ENCODE measurements around the gene FAM131B.
"Not testable (repeated sequence)": the region's sequence is repeated elsewhere in the genome, so short reads cannot be mapped to it uniquely, and the experiment has no call there.

FAM131B gene

DNA sequence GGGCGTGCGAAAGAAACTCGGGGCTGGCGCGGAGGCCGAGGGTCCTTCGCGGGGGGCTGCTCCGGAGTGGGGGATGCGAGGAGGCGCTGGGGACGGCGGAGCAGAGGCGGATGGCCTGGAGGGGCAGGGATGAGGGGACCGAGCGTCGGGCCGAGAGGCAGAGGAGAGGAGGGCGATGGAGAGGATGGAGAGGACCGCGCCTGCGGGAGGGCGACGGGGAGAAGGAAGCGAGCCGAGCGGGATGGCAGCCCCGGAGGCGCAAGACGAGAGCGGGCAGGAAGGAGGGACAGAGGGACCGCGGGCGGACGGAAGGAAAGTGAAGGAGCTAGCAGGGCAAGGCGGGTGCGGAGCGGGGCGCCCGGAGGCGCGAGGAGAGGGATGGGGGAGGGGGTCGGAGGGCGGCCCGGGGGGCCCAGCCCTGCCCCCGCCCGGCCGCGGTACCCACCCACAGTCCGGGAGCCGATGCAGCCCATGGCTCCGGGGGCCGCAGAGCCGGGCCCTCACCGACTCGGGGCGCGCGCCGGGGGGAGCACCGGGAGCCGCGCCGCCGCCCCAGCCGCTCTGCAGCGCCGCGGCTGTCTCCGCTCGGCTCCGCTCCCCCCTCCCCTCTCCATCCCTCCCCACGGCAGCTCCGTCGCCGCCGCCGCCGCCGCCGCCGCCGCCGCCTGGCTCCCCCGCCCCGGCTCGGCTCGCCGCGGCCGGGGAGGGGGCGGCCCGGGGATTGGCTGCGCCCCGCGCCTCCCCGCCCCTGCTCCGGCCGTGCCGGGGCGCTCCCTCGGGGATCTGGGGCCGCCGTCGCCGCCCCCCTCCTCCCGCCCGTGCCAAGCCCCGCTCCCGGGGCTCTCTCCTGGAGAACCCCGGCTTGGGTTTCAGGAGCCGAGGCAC, at the start of gene FAM131B:
TSS of gene FAM131B (minus strand) at position 583 of the 885 bp plus-strand sequence. CDS start at position 473, 110 bp downstream.
- no peak for DNase-seq

DNA sequence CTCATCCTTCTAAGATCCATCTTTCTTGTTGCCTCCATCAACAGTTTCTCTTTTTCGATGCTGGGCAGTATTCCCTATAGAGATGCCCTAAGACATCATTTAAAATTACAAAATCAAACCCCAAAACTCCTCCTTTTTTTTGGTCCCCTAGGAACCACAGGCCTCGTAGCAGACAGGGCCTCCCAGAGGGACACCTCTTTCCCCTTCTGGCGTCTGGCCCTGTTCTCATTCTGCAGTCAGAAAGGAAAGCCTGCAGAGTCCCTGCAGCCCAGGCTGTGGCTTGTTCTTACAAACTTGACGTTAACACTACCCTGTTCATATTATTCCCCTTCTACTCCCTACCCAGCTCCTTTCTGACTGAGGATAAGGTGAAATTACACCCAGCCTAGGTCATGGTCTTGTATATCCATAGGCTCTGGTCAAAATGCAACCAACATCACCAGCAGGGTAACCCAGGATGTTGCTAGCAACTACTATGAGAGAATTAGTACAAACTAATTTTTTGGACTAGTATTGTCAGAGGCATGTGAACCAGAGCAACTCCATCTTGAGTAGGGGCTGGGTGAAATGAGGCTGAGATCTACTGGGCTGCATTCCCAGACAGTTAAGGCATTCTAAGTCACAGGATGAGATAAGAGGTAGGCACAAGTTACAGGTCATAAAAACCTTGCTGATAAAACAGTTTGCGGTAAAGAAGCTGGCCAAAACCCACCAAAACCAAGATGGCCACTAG, 49.6 kb upstream of the FAM131B start:
- DNase-seq = no peak

DNA sequence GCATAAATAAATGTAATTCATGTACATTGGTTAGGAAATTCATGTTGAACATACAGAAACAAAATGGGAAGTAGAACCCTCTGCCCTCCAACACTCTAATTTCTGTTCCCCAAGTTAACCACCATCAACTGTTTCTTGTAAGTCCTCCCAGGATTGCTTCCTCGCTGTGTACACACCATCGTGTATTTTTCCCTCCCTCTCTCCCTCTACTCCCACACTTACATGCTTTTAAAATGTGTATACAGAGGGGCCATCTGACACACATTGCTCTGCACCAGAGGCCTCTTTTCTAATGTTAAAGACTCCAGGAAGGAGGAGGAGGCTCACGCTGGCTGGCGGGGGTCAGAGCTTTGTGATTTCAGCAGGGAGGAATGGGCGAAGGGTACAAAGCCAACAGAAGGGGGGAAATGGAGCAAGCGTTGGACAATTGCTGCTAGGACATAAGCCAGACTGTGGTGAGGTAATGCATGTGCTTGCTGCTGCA, 48.0 kb upstream of the FAM131B start:
- no peak for DNase-seq

DNA sequence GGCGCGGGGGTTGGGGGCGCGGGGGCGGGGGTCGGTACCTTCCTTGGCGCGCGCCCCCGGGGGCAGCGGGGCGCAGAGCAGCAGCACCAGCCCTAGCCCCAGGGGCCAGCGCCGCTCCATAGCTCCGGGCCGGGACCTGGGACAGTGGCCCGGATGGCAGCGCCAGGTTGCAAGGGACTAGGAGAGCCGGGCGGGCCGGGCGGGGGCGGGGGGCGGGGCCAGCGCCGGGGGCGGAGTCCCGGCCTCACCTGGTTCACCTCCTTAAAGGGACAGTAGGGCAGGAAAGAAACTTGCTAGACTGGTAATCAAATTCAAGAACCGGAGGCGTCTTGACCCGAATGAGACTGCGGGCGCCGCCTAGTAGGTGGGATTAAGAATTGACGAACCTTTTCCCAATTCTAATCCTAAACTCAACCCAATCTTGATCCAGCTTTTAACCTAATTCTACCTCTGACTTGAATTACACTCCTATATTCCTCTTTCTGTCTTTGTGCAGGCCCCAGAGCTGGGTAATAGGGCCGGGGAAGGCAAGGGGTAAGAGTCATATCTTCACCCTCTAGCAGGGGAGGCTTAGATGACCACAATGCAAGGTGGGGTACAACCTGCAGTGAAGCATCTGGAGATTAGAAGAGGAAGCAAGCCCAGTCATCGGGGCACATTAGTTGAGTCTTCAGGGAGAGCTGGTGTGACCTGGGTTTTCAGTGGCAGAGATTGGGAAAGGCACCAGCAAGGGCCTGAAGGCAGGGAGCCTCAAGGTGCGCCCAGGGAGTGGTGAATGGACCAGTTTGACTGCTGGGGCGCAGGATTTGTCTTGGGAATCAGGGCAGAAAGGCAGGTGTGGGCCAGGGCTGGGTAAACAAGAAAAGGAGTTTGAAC, 46.4 kb upstream of the FAM131B start, which contains the start of gene EPHA1:
TSS of gene EPHA1 (minus strand) at position 171 of the 876 bp plus-strand sequence. CDS start at position 120, 51 bp downstream.
- peak; percentile 59 for DNase-seq

DNA sequence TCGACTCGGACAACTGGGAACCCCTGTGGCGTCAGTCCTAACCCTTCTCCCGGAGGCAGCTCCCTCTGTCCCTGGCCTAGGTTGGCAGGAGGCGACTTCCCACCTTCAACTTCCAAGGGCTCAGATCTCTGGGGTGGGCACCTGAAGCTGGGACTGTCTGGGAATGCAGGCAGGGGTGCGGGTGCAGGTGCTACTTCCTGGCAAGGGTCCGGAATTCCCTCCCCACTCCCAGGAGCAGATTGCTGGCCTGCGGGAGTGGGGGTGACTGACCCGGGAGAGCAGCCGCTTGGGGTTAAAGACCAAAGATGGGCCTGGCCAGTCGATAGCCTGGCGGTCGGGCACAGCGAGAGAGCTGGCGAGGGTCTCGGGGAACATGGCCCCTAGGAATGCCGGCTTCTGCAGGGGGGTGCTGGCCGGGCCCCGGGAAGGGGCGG, 45.8 kb upstream of the FAM131B start:
- DNase-seq = no peak

DNA sequence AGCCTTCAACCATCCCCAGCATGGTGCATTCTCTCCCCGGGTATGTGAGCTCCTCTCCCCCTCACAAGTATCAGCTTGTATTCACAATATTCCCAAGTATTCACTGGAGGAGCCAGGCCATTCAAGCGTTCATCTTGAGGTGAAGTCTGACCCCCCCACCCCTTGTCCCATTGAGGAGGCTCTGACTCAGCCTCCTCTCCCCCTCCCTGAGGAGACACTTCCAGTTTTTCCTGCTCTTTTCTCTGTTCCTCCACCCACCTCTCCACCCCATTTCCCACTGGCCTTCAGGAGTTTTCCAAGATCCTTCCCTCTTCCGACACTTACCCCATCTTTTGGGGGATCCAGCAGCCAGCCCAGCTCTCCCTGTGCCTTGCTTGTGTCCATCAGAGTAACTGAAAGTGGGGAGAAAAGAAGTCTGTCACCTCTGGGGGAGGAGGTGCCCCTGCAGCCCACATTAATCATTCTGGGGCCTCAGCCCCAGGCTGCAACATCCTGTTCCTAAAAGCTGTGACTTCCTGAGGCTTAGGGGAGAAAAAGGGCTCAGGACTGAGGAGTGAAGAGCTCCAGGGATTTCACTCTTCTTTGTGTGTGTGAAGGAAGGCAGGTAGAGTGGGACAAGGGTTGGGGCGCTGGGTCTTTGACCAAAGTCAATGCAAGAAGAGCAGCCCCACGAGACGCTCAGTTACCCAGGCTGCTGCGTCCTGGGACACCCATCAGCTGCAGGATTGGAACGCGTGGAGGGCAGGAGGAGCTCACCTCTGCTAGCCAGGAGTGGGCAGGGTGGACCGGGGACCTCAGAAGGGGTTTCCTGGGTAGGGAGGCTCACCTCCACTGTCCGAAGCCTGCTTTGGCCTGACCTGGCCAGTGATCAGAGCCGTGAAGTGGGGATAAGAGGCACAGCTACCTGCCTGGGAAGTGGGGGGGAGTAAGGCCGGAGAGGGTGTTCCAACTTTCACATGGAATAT, 45.1 kb upstream of the FAM131B start:
- DNase-seq = peak; percentile 39

DNA sequence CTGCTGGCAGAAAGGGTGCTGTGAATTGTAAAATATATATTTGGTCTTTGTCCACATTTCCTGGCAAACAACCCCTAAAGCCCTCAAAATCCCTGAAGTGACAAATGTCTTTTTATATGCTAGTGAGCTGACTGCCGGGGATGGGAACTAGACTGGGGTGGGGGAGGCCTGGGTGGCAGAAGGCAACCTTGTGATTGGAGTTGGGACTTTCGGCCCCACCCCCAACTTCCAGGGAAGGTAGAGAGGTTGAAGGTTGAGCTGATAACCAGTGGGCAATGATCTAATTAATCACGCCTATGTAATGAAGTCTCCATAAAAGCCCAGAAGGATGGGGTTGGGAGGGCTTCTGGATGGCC, 43.5 kb upstream of the FAM131B start:
- DNase-seq = no peak

DNA sequence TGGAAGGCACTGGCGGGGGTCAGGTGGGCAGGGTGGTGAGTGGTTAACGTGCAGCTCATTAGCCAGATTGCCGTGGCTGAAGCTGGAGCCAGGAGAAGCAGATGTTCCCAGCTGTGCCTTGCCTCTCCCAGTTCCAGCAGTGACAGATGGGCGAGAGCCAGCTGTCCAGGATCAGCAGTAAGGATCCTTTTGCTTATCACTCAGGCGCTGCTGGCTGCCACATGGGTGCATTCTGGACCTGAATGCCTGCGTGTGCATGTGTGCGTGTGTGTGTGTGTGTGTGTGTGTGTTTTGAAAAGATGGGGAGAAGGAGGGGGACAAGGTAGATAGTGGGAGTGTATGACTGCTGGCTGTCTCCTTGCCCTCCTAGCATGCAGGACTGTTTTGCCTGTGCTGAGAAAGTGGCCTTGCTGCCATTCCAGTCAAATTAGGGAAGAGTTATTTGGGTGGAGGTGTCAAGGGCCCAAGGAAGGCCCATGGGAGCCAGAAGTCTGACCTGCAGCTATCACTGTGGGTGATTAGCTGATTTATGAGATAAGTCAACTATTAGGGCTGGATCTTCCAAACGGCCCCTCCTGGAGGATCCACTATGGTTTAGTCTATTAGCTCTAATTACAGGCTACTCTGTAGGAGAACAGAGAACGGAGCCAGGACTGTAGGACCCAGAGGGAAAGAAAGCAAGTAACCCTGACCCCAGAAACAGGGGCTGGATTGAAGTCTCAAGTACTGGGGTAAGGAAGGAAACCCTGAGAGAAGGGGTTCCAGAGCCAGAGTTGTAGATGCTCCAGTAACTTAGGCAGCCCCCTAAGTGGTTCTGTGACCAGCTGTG, 42.9 kb upstream of the FAM131B start:
- no peak for DNase-seq

DNA sequence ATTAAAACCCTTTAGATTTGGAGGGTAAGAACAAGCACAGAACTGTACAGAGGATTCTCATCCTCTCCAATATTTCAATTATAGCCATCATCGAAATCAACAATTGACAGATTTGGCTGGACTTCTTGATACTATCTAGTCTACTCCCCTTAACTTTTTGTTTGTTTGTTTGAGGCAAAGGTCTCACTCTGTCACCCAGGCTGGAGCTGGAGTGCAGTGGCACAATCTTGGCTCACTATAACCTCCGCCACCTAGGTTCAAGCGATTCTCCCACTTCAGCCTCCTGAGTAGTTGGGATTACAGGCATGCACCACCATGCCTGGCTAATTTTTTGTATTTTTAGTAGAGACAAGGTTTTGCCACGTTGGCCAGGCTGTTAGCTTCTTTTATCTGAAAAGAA, 39.7 kb upstream of the FAM131B start:
- not testable (repeated sequence) for DNase-seq

DNA sequence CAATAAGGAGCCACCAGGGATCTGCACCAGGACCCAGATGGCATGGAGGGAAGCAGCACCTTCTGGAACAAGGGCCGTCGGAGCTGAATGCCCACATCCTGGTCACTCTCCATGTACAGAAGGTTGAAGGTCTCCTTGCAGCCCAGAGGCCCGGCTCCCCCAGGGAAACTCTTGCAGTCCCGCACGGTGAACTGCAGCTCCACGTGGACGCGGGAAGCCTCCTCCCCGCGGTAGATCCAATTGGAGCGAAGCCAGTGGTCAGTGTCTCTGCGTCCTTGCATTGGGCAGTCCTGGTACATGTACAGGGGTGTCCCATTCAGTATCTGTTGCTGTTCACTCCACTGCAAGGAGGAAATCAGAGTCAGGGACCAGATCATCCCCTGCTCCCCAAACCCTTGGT, 38.8 kb upstream of the FAM131B start:
- DNase-seq = no peak

DNA sequence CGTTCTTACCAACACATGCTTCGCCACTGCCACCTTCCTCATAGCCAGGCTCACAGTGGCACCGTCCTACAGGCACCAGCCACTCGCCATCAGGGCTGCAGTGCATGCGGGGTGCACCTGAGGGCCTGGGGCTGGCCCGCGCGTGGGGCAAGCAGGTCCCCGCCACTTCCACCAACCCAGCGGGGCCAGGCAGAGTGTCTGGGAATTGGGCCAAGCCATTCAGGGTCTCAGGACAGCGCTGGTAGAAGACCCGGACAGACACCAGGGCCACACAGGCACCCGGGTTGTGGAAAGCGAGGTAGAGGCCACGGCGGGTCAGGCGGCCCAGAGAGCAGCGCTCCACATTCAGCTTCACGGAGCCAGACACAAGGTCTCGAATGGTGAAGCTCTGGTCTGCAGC, 37.1 kb upstream of the FAM131B start:
- DNase-seq = no peak

DNA sequence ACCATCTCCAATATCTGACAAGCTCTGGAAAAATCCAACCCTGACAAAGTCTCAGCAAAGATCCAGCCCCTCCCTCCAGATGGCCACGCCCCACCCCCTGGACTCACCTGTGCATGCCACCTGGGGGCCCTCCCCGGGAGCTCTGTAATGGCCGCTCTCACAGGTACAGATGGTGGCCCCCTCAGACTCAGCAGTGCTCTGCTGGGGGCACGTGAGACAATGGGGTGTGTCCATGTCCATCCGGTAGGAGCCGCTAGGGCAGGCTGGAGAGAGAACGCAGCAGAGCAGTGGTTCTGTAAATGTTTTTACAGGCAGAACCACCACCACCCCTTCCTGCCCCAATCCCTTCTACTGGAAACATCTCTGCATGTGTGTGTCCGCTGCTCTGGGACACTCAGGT, 36.6 kb upstream of the FAM131B start:
- DNase-seq = no peak

DNA sequence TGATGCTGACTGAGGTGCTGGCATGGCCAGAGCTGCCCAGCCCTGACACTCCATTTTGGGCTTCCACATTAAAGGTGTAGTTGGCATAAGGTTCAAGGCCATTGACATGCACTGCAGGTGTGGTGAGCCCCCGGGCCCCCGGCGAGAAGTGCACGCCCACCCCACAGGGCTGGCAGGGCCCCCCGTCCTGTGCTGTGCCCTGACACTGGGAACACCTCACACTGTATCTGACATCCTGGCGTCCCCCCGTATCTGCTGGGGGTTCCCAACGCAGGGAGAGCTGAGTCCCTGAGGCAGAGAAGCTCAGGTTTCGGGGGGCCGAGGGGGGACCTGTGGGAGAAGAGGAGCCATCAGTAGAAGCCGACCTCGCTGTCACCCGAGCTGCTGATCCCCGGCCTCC, 36.1 kb upstream of the FAM131B start:
- DNase-seq = no peak

DNA sequence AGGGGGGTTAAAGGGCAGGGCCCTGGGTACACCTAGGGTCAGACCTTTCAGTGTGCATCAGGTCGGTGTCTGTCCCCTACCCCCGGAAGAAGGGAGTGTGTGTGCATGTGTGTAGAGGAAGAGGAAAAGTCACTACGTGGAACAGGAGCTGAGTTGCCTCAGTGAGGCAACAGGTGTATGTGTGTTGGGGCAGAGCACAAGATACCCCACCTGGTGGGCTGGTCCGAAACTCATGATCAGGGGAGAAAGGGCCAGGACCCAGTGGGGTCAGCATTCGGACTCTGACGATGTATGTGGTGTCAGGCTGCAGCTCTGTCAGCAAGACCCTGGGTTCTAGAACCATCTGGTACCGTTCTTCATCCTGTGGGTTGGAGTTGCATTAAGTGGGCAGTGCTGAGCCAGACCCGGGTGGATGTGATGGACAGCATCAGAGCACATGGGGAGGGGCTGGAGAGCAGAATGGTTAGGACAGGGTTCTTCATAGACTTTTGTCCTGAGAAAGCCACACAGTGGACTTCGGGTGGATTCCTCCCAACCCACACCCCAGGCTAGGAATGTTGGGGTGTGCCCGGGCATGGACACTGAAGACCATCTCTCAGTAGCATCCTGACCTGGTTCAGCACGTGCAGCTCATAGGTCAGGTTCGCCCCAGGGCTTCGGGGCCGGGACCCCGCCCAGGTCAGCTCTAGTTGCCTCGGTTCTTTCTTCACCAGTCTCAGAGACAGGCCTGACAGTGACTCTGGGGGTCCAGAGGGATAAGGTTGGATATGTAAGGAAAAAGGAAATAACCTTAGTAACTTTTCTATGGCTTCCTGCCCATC, 35.4 kb upstream of the FAM131B start:
- DNase-seq = no peak

DNA sequence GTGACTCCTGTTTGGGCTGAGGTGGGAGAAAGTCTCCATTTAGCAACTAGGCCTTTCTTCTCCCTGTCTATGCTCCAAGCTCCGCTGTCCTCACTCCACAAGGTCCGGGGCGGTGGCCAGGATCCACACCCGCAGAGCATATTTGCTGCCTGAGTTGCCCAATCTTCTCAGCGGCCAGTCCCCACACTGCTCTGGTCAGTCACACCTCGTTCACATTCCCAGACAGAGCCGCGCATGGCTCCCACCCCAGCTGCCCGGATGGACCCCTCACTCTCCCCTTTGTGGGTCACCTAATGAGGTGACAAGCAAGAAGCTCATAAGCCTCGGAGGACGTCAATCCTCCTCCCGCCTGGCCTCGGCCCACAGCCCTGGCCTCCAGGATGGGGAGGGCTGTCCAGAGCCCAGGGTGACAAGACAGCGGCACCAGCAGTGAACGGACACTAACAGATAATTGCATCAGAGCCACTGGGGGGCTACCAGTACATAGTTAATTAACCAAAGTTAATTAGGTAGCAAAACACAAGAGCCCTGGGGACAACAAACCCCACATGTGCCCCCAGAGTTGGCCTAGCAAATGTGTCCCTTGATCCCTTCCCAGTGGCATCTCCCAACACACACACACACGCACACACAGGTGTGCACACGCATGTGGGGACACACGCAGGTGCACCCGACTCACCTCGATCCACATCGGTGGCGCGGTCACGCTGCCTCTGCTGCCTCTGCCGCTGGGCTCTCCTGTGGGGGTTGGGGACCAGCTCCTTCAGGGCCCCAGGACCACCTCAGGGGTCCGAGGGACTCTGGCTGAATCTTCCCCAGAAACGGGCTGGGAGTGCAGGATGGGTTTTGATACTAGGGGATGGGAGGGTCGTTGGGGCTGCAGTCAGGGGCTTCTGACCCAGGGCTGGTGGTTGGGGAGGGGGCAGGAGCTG, 34.4 kb upstream of the FAM131B start:
- DNase-seq = no peak

DNA sequence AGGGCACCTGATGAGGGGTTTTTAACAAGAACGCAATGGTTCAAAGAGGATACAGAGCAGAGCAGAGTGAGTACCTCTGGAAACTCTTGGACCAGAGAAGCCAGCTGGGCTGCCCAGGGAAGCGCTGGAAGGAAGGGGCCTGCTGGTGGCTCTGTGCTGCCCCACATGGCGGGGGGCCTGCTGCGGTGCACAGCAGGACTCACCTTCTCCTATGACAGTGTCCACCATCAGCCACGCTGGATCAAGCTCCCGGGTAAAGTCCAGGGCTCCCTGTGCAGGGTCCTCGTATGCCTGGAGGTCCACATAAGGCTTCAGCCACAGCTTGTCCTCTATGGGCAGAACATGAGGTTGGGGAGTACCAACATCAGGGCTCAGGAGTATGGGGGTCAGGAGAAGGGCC, 33.7 kb upstream of the FAM131B start:
- DNase-seq = no peak

DNA sequence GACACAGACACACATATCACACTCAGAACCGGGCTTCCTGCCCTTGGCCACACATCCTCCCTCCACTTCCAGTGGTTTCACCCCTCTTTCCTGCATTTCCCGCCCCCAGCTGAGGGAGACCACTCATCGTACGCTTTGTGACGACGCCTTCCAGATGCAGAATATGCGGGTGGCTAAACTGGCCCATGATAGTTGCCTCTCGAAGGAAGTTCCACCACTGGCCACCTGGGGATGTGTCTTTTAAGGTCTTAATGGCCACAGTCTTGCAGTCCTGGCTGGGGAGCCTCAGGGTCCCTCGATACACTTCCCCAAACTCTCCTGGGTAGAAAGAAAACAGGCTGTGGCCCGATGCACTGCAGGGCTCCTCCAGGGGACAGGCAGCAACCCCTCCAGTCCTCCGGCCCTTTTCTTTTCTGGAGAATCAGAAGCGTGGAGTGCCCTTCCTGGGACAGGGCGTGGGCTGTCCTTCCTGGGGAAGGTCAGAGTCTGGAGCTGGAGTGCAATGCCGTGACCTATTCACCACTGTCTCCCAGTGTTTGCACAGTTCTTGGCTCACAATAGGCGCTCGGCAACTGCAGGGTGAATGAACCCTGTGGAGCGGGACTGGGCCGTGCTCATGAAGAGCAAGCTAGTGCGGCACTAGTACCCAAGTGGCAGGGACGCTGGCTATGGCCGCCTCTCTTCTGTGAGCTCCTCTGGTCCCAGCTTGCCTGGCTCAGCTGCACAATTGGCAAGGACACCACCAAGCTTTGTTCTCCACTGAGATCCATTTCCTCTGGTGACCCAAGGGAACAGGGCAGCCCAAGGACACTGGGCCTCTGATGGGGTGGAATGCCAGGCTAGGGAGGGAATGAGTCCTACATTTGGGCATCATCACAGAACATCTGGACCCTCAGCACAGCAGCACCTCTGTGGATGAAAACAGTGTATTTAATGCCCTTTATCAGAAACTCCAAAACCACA, 33.0 kb upstream of the FAM131B start:
- DNase-seq = no peak
